AG09309 (cell line): ENCODE results near the gene IRF7.

Source experiments
- DNase-seq: peaks from one replicate; pipeline ENCODE4 v3.0.0-alpha.2; 2010; ENCODE audit warnings: low read depth
- H3K4me3 ChIP-seq: 2 replicates; pipeline ENCODE4 v1.5.1; 2011; ENCODE audit warnings: mild to moderate bottlenecking, low read depth, low read length, moderate library complexity; ENCODE audit not compliant: control insufficient read depth
- CTCF ChIP-seq: IDR thresholded peaks from 2 replicates; pipeline ENCODE4 v1.5.1; 2011; ENCODE audit warnings: mild to moderate bottlenecking, low read depth, low read length, inconsistent platforms; ENCODE audit not compliant: insufficient read depth, control insufficient read depth; ENCODE audit errors: missing control alignments

IRF7 gene

GRCh38 chr11:619628-620050 lies 3.9 kb upstream of the IRF7 start:
- no peak for TF ChIP-seq CTCF
- no peak for DNase-seq
- H3K4me3 ChIP-seq = no peak overlapping the region

GRCh38 chr11:618856-619627 lies 3.3 kb upstream of the IRF7 start:
- no peak for DNase-seq
- H3K4me3 ChIP-seq = no peak overlapping the region
- TF ChIP-seq CTCF = no peak

- TF ChIP-seq CTCF = no peak
- no peak for DNase-seq
- H3K4me3 ChIP-seq = no peak overlapping the region
These were observed 2.3 kb upstream of the IRF7 start for GRCh38 chr11:617912-618682.

GRCh38 chr11:617199-617911 lies 1.6 kb upstream of the IRF7 start:
- H3K4me3 ChIP-seq = no peak overlapping the region
- no peak for DNase-seq
- TF ChIP-seq CTCF = no peak

GRCh38 chr11:616320-617198 lies 809 bp upstream of the IRF7 start:
- DNase-seq = no peak
- no peak for TF ChIP-seq CTCF
- H3K4me3 ChIP-seq = no peak overlapping the region
